H1 (cell line): ENCODE measurements around the gene PLTP. TPM values are rescaled to one million over a fixed set of nuclear protein-coding genes. Genes with fewer than 3 reads are reported as not detected.

Experiments used
- CTCF ChIA-PET: fragments of 300-600 bp; sonication (Branson Sonifier 250); formaldehyde crosslinking; loops from one replicate; lab custom pipeline; 2021; ENCODE audit not compliant: partially characterized antibody; lab: Charles Lee
- POLR2A ChIA-PET: fragments of 300-600 bp; sonication (Branson Sonifier 250); formaldehyde crosslinking; loops from one replicate; lab custom pipeline; 2021; ENCODE audit warnings: inconsistent platforms; ENCODE audit not compliant: partially characterized antibody; lab: Charles Lee
- DNase-seq, 2 experiments: peaks; one replicate each; pipeline versions ENCODE4 v3.0.0 to v3.0.0-alpha.2; 2010 to 2022; ENCODE audit warnings: low spot score in 2 of 2, low read depth in 1 of 2, mixed read lengths in 1 of 2
- FAIRE-seq: peaks from 2 replicates; lab custom pipeline; 2011; peaks lifted over from hg19 to GRCh38; lab: Jason Lieb, UNC
- H2AFZ ChIP-seq: 2 replicates; pipeline ENCODE4 v1.8.1; 2012; ENCODE audit warnings: low read length, inconsistent platforms
- H2AK5ac ChIP-seq: 2 replicates; pipeline ENCODE4 v1.6.1; 2013; ENCODE audit warnings: low read depth, low read length
- H2BK120ac ChIP-seq: replicated peaks from 2 replicates; pipeline ENCODE3; 2013; ENCODE audit warnings: low read depth, low read length, inconsistent platforms
- H2BK12ac ChIP-seq: 2 replicates; pipeline ENCODE4 v1.6.1; 2013; ENCODE audit warnings: low read depth, low read length
- H2BK15ac ChIP-seq: 2 replicates; pipeline ENCODE4 v1.6.1; 2013; ENCODE audit warnings: low read length
- H2BK20ac ChIP-seq: 2 replicates; pipeline ENCODE4 v1.6.1; 2013; ENCODE audit warnings: low read length
- H2BK5ac ChIP-seq: 2 replicates; pipeline ENCODE4 v1.6.1; 2013; ENCODE audit warnings: low read depth, low read length
- H3K14ac ChIP-seq: 2 replicates; pipeline ENCODE4 v1.6.1; 2013; ENCODE audit warnings: inconsistent platforms; ENCODE audit not compliant: insufficient read length
- H3K18ac ChIP-seq: 2 replicates; pipeline ENCODE4 v1.6.1; 2013; ENCODE audit warnings: low read length; ENCODE audit errors: extremely low read depth
- H3K23ac ChIP-seq: 2 replicates; pipeline ENCODE4 v1.6.1; 2013; ENCODE audit warnings: inconsistent platforms; ENCODE audit not compliant: insufficient read length
- H3K23me2 ChIP-seq: 2 replicates; pipeline ENCODE4 v1.6.1; 2013; ENCODE audit warnings: low read depth, low read length
- H3K27ac ChIP-seq: 2 replicates; pipeline ENCODE4 v1.6.1; 2011; ENCODE audit warnings: low read depth, low read length, inconsistent platforms
- H3K27me3 ChIP-seq, 4 experiments: replicated peaks in 1 of 4; 1 replicate in 1 of 4; 2 replicates in 3 of 4; pipeline versions ENCODE4 v1.6.1 to v1.8.1; 2011 to 2013; ENCODE audit warnings: low read length in 3 of 4, mild to moderate bottlenecking in 3 of 4, inconsistent platforms in 2 of 4, mixed read lengths in 2 of 4, moderate library complexity in 1 of 4; ENCODE audit not compliant: control insufficient read depth in 3 of 4, insufficient read depth in 3 of 4; ENCODE audit errors: extremely low read depth in 1 of 4
- H3K36me3 ChIP-seq, 4 experiments: 2 replicates each; pipeline versions ENCODE4 v1.6.1 to v1.8.1; 2011 to 2013; ENCODE audit warnings: mild to moderate bottlenecking in 4 of 4, low read length in 3 of 4, moderate library complexity in 2 of 4, control low read depth in 1 of 4, inconsistent platforms in 1 of 4; ENCODE audit not compliant: insufficient read depth in 4 of 4, control insufficient read depth in 2 of 4
- H3K4ac ChIP-seq: replicated peaks from 2 replicates; pipeline ENCODE3; 2013; ENCODE audit warnings: low read length, low read depth, mixed read lengths, inconsistent platforms; ENCODE audit not compliant: insufficient read length
- H3K4me1 ChIP-seq, 4 experiments: replicated peaks in 1 of 4; 1 replicate in 1 of 4; 2 replicates in 3 of 4; pipeline versions ENCODE4 v1.6.1 to v1.8.1; 2011 to 2013; ENCODE audit warnings: low read length in 3 of 4, inconsistent platforms in 2 of 4, mixed read lengths in 1 of 4; ENCODE audit not compliant: insufficient read depth in 4 of 4, control insufficient read depth in 3 of 4
- H3K4me2 ChIP-seq, 2 experiments: 2 replicates each; pipeline versions ENCODE4 v1.6.1 to v1.8.1; 2011 to 2013; ENCODE audit warnings: low read depth in 2 of 2, low read length in 2 of 2, control low read depth in 1 of 2, inconsistent platforms in 1 of 2, mild to moderate bottlenecking in 1 of 2; ENCODE audit not compliant: insufficient read depth in 1 of 2
- H3K4me3 ChIP-seq, 4 experiments: fragments of 200-600, 300-600 bp in 1 of 4; sonication (generic), shearing (Covaris generic), sonication (Bioruptor Twin) in 1 of 4; 2 replicates each; pipeline versions ENCODE4 v1.5.1 to v1.8.1; 2011 to 2016; ENCODE audit warnings: low read length in 4 of 4, low read depth in 3 of 4, control low read depth in 2 of 4, inconsistent platforms in 2 of 4, mild to moderate bottlenecking in 2 of 4, mixed read lengths in 1 of 4, moderate library complexity in 1 of 4; ENCODE audit not compliant: insufficient read depth in 2 of 4; ENCODE audit errors: extremely low read depth in 1 of 4
- H3K56ac ChIP-seq: replicated peaks from 2 replicates; pipeline ENCODE3; 2013; ENCODE audit warnings: low read depth, mild to moderate bottlenecking, mixed read lengths, low read length, inconsistent platforms; ENCODE audit not compliant: insufficient read length
- H3K79me1 ChIP-seq: 2 replicates; pipeline ENCODE4 v1.6.1; 2013; ENCODE audit warnings: low read depth, low read length, control low read depth
- H3K79me2 ChIP-seq, 2 experiments: 2 replicates each; pipeline versions ENCODE4 v1.6.1 to v1.8.1; 2012 to 2013; ENCODE audit warnings: low read length in 2 of 2, mild to moderate bottlenecking in 2 of 2, inconsistent platforms in 1 of 2; ENCODE audit not compliant: insufficient read depth in 2 of 2, control insufficient read depth in 1 of 2
- H3K9ac ChIP-seq, 4 experiments: replicated peaks in 1 of 4; 1 replicate in 1 of 4; 2 replicates in 3 of 4; pipeline versions ENCODE4 v1.6.1 to v1.8.1; 2011 to 2013; ENCODE audit warnings: low read depth in 3 of 4, low read length in 3 of 4, control low read depth in 2 of 4, mild to moderate bottlenecking in 2 of 4, moderate library complexity in 2 of 4, inconsistent platforms in 1 of 4; ENCODE audit errors: extremely low read depth in 1 of 4
- H3K9me3 ChIP-seq, 2 experiments: 2 replicates each; pipeline versions ENCODE4 v1.6.1 to v1.8.1; 2012 to 2013; ENCODE audit warnings: mild to moderate bottlenecking in 2 of 2, moderate library complexity in 2 of 2, control low read depth in 1 of 2, inconsistent platforms in 1 of 2, low read depth in 1 of 2, low read length in 1 of 2, mixed read lengths in 1 of 2; ENCODE audit not compliant: insufficient read depth in 2 of 2
- H4K20me1 ChIP-seq, 2 experiments: replicated peaks in 1 of 2; 2 replicates each; pipeline versions ENCODE3 to v1.8.1; 2011 to 2013; ENCODE audit warnings: inconsistent platforms in 2 of 2, low read length in 2 of 2, mild to moderate bottlenecking in 1 of 2; ENCODE audit not compliant: insufficient read depth in 2 of 2, control insufficient read depth in 1 of 2
- H4K5ac ChIP-seq: 2 replicates; pipeline ENCODE4 v1.6.1; 2013; ENCODE audit warnings: low read length, low read depth, mixed read lengths, inconsistent platforms; ENCODE audit not compliant: insufficient read length
- H4K8ac ChIP-seq: 2 replicates; pipeline ENCODE4 v1.8.0; 2013; ENCODE audit warnings: mild to moderate bottlenecking, moderate library complexity, low read length, inconsistent platforms; ENCODE audit not compliant: insufficient read depth; ENCODE audit errors: extremely low read depth
- H4K91ac ChIP-seq: replicated peaks from 2 replicates; pipeline ENCODE3; 2013; ENCODE audit warnings: low read length, mixed read lengths, inconsistent platforms; ENCODE audit not compliant: insufficient read length
- CTBP2 ChIP-seq: IDR thresholded peaks from 2 replicates; pipeline ENCODE4 v1.7.0; 2011; ENCODE audit warnings: borderline replicate concordance, mild to moderate bottlenecking, moderate library complexity, mixed read lengths, low read length; ENCODE audit not compliant: insufficient read depth, insufficient read length
- KDM4A ChIP-seq: IDR thresholded peaks from one replicate; pipeline ENCODE4 v1.7.1; 2012; ENCODE audit warnings: low read depth, mild to moderate bottlenecking, moderate library complexity, low read length, inconsistent platforms; ENCODE audit not compliant: severe bottlenecking
- KDM5A ChIP-seq: fragments of 200-600 bp; IDR thresholded peaks from 2 replicates; pipeline ENCODE4 v1.7.1; 2012; ENCODE audit warnings: mild to moderate bottlenecking, low read length, inconsistent platforms, mixed read lengths
- MAX ChIP-seq: IDR thresholded peaks from 2 replicates; pipeline ENCODE4 v1.6.1; 2012; ENCODE audit warnings: inconsistent platforms
- RBBP5 ChIP-seq: IDR thresholded peaks from 2 replicates; pipeline ENCODE4 v1.7.1; 2012; ENCODE audit warnings: low read depth, mild to moderate bottlenecking, inconsistent platforms, low read length, moderate library complexity, borderline replicate concordance
- SRF ChIP-seq: IDR thresholded peaks from 2 replicates; pipeline ENCODE4 v1.6.1; 2011; ENCODE audit warnings: mild to moderate bottlenecking, low read depth, low read length, moderate library complexity
- WGBS, 2 experiments: shearing (Covaris generic) in 1 of 2; methylation state at CpG; one replicate each; pipeline versions ENCODE4 v1.1.6 to v1.1.7; 2013 to 2015; ENCODE audit warnings: low lambda C conversion rate in 2 of 2, mixed read lengths in 2 of 2, inconsistent platforms in 1 of 2, low coverage in 1 of 2, missing lambda C conversion rate in 1 of 2; ENCODE audit not compliant: insufficient replicate concordance in 2 of 2, insufficient coverage in 1 of 2, insufficient read length in 1 of 2; ENCODE audit errors: extremely low coverage in 1 of 2, missing lambda C conversion rate in 1 of 2; 5-methylcytosine and 5-hydroxymethylcytosine counted together
- polyA plus RNA-seq, 7 experiments: library from polyadenylated mRNA; depleted of rRNA in 3 of 7; stranded (reverse) in 5 of 7; unstranded in 2 of 7; fragments of >200 nt in 5 of 7; fragments of 200-250 nt in 2 of 7; gene quantifications; 1 replicate in 5 of 7; 2 replicates in 1 of 7; 4 replicates in 1 of 7; pipeline versions ENCODE4 v1.2.1 to v1.2.3, GENCODE V29; 2011 to 2013; ENCODE audit warnings: missing spikeins in 2 of 7, mixed read lengths in 2 of 7
- total RNA-seq: library from RNA; stranded (reverse); fragmentation: NEBNext Ultra II Directional; extraction: Animal tissue kit (Norgen Biotek cat#: 25700); gene quantifications from 2 replicates; pipeline ENCODE4 v1.2.1, GENCODE V29; 2021
- TF ChIP-seq, protein P1 (sequence below): IDR thresholded peaks from 2 replicates; pipeline ENCODE4 v1.6.1; 2011; ENCODE audit warnings: low read depth, mild to moderate bottlenecking, low read length; ENCODE audit not compliant: insufficient read depth

PLTP gene
- total and polyA plus RNA-seq, 2 of the 8 experiments (the other 6 are each of a cell fraction or from before 2014, with no cell fraction given) = 120 to 194 TPM

DNA sequence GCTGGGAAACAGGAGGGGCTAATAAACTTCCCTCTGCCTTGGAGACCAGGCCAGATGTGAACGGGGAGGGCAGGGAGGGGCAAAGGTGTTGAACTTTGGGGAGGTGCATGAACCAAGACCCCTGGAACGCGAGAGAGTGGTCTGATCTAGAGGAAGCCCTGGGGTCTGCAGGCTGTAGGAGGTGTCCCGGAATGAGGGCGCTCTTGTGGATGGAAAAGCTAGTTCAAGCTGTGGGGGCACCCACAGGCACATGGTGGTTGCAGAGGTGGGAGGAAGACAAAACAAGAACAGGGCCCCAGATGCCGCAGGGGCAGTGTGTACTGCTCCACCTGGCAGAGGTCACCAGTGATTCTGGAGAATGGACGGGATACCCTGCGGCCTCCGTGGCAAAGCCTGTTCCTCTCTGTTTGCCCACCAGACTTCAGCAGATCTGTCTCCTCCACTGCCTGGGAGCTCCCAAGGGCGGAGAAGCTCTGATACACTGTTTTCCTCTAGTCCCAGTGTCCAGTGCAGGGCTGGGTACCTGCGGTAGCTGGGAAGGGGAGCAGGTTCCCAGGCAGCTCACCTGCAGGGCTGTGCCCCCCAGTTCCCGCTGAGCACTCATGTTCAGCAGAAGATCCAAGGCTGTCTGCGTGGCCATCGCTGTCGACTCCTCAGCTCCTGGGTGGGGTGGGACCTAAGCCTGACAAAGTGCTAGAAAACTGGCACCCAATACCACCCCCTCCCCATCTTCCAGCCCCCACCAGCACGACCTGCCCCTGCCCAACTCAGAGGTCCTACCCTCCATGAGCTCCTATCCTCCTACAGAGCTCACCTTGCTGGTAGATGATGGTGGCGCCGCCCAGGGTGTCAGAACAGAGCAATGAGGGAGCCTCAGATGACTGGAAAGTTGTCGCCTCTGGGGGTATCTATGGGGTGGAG is 45.3 kb upstream of the PLTP start:
- ChIA-PET POLR2A (interaction anchor here (1.1 to 16.7 kb wide), 6 partner anchors 9 to 73 kb away, joined by 4 to 238 read pairs (median 10); partner anchors contain the start of genes PCIF1 and ZNF335), CTCF (interaction anchor here (0.8 to 9.7 kb wide), 6 partner anchors 11 to 90 kb away, joined by 3 to 82 read pairs (median 4); partner anchors contain the start of gene ZNF335)
- no peak overlapping the region for H3K4ac ChIP-seq
- WGBS, 2 experiments = 93% methylated on average over 18 of the region's 19 CpGs; no CpG with 5 or more reads in 1 of the 2 experiments
- FAIRE-seq (no peak), DNase-seq (no peak)
- H4K8ac ChIP-seq = no peak overlapping the region
- H3K23me2 ChIP-seq = no peaks in the 10 kb centered on the region
- no peak overlapping the region for H4K91ac ChIP-seq
- no peak overlapping the region for H3K9ac ChIP-seq
- H3K36me3 ChIP-seq = peaks cover 10 to 38% (median 29%) of the 10 kb centered on the region in 4 experiments
- no peak overlapping the region for H2BK15ac ChIP-seq
- no peak overlapping the region for H3K14ac ChIP-seq
- no peak overlapping the region for H2BK20ac ChIP-seq
- H3K79me1 ChIP-seq = peaks cover 2% of the 10 kb centered on the region; the same call in 1 of the 2 replicates
- H4K5ac ChIP-seq = no peak overlapping the region
- H3K4me2 ChIP-seq = no peak overlapping the region
- no peaks in the 10 kb centered on the region for H3K79me2 ChIP-seq
- no peak overlapping the region for H2BK12ac ChIP-seq
- H2BK5ac ChIP-seq = no peak overlapping the region
- H2AFZ ChIP-seq = no peak overlapping the region
- H2AK5ac ChIP-seq = no peak overlapping the region
- H3K56ac ChIP-seq = no peak overlapping the region
- no peaks in the 10 kb centered on the region for H3K27me3 ChIP-seq
- H3K27ac ChIP-seq = no peak overlapping the region
- peaks cover 0 to 1% of the 10 kb centered on the region in 2 experiments for H4K20me1 ChIP-seq
- H3K23ac ChIP-seq = no peak overlapping the region
- H2BK120ac ChIP-seq = no peak overlapping the region
- H3K4me3 ChIP-seq = no peak overlapping the region
- no peak overlapping the region for H3K18ac ChIP-seq
- H3K4me1 ChIP-seq = no peaks in the 10 kb centered on the region
- no peaks in the 10 kb centered on the region for H3K9me3 ChIP-seq
- TF ChIP-seq MAX (no peak), KDM4A (no peak), SRF (no peak), CTBP2 (no peak), RBBP5 (no peak), KDM5A (no peak)
- TF ChIP-seq, protein P1, sequence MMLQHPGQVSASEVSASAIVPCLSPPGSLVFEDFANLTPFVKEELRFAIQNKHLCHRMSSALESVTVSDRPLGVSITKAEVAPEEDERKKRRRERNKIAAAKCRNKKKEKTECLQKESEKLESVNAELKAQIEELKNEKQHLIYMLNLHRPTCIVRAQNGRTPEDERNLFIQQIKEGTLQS = no peak
